ENCODE data around the gene MAU2. TPM values are rescaled to one million over a fixed set of nuclear protein-coding genes. Genes with fewer than 3 reads are reported as not detected.

MAU2 gene
- total and polyA plus RNA-seq, 4 donors: 7.5 to 31.0 (median 17.9) TPM

GRCh38 chr19:19337120-19337519, 16.5 kb downstream of the MAU2 start:
- H3K36me3 ChIP-seq (ENCODE audit: control insufficient read depth in 4 of 4, insufficient read depth in 3 of 4, low read depth in 1 of 4, low read length in 3 of 4): peaks cover 10 to 69% (median 34%) of the 10 kb centered on the region in 4 donors
- no peak for DNase-seq (ENCODE audit: low spot score)
- no peak overlapping the region for H3K9ac ChIP-seq (ENCODE audit: low read depth in 1 of 2, low read length in 2 of 2)
- no peaks in the 10 kb centered on the region for H3K4me1 ChIP-seq (ENCODE audit: control insufficient read depth in 4 of 4, insufficient read depth in 4 of 4, low read length in 3 of 4)
- 92% methylated on average over 17 of the region's 17 CpGs for WGBS
- TF ChIP-seq HNF4A (conservative IDR thresholded peaks at IDR 0.05) (no peak), HNF4G (IDR thresholded peaks at IDR 0.05) (no peak), RXRA (IDR thresholded peaks at IDR 0.05) (no peak), YY1 (IDR thresholded peaks at IDR 0.05) (no peak), SP1 (IDR thresholded peaks at IDR 0.05) (no peak), NR2F2 (IDR thresholded peaks at IDR 0.05) (no peak), TAF1 (conservative IDR thresholded peaks at IDR 0.05) (no peak), REST (IDR thresholded peaks at IDR 0.05) (no peak), CTCF (IDR thresholded peaks at IDR 0.05; ENCODE audit: low read depth, low read length, missing input control) (no peak), MAX (IDR thresholded peaks at IDR 0.05) (no peak), EGR1 (IDR thresholded peaks at IDR 0.05; ENCODE audit: low read depth in 2 of 2) (no peak), GABPA (IDR thresholded peaks at IDR 0.05 in 1 of 2, conservative IDR thresholded peaks at IDR 0.05 in 1 of 2) (no peak), JUND (IDR thresholded peaks at IDR 0.05) (no peak), RAD21 (IDR thresholded peaks at IDR 0.05) (no peak), FOXA2 (IDR thresholded peaks at IDR 0.05) (no peak), FOXA1 (IDR thresholded peaks at IDR 0.05) (no peak)
- TF ChIP-seq, protein P1, sequence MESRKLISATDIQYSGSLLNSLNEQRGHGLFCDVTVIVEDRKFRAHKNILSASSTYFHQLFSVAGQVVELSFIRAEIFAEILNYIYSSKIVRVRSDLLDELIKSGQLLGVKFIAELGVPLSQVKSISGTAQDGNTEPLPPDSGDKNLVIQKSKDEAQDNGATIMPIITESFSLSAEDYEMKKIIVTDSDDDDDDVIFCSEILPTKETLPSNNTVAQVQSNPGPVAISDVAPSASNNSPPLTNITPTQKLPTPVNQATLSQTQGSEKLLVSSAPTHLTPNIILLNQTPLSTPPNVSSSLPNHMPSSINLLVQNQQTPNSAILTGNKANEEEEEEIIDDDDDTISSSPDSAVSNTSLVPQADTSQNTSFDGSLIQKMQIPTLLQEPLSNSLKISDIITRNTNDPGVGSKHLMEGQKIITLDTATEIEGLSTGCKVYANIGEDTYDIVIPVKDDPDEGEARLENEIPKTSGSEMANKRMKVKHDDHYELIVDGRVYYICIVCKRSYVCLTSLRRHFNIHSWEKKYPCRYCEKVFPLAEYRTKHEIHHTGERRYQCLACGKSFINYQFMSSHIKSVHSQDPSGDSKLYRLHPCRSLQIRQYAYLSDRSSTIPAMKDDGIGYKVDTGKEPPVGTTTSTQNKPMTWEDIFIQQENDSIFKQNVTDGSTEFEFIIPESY (IDR thresholded peaks at IDR 0.05): no peak
- TF ChIP-seq, protein P2, sequence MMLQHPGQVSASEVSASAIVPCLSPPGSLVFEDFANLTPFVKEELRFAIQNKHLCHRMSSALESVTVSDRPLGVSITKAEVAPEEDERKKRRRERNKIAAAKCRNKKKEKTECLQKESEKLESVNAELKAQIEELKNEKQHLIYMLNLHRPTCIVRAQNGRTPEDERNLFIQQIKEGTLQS (IDR thresholded peaks at IDR 0.05): no peak
- no peaks in the 10 kb centered on the region for H3K27me3 ChIP-seq (ENCODE audit: control insufficient read depth in 4 of 4, insufficient read depth in 4 of 4, low read length in 3 of 4)
- no peak overlapping the region for H3K4me3 ChIP-seq (ENCODE audit: low read depth in 1 of 3, low read length in 3 of 3)
- no peak overlapping the region for H3K27ac ChIP-seq (ENCODE audit: low read depth in 1 of 2, low read length in 2 of 2)
- H3K9me3 ChIP-seq (ENCODE audit: control insufficient read depth in 4 of 4, low read length in 3 of 4): no peaks in the 10 kb centered on the region
